Right lobe of liver (tissue), 4 donors: Measurements from ENCODE around the gene SLC17A5.

Source experiments
- CTCF ChIP-seq, 4 donors: fragments of 200-600 bp in 3 of 4; fragments of 450-650 bp in 1 of 4; IDR thresholded peaks; one replicate each; pipeline versions ENCODE4 v1.5.1 to v1.8.0; 2016 to 2022; ENCODE audit warnings: antibody characterized with exemption in 4 of 4, mild to moderate bottlenecking in 2 of 4
- POLR2A ChIP-seq: fragments of 450-650 bp; IDR thresholded peaks from one replicate; pipeline ENCODE4 v1.6.1; 2017; ENCODE audit warnings: antibody characterized with exemption, mild to moderate bottlenecking
- donor health status: DM: no; HTN: no; CAD: no.
- donor health status: DM: no; HTN: no; CAD: no.
- donor health status: DM: no; HTN: yes; CAD: no.

- TF ChIP-seq POLR2A (no peak), CTCF (IDR thresholded peaks at IDR 0.05) (no peak)
Observed at GRCh38 chr6:73642530-73642929, 11.3 kb downstream of the SLC17A5 start.
